Panc1 (cell line): ENCODE data around the gene APPL2. TPM values are rescaled to one million over a fixed set of nuclear protein-coding genes. Genes with fewer than 3 reads are reported as not detected.

Experiments used
- ATAC-seq: fragments of 200-7000 bp; cut with Tn5 transposase; 2 replicates; pipeline ENCODE4 v1.9.1; 2020; ENCODE audit warnings: mild to moderate bottlenecking, moderate library complexity
- BruUV-seq: library from RNA; stranded (reverse); fragments of 400-500 nt; replicated peaks from 2 replicates; lab custom pipeline; 2021; lab: Mats Ljungman, UMichigan
- CTCF ChIA-PET: fragments of 300-600 bp; sonication (Branson Sonifier 250); formaldehyde crosslinking; loops from one replicate; lab custom pipeline; 2022; ENCODE audit warnings: antibody characterized with exemption; lab: Charles Lee
- POLR2A ChIA-PET: fragments of 300-600 bp; sonication (Branson Sonifier 250); formaldehyde crosslinking; loops from one replicate; lab custom pipeline; 2022; ENCODE audit warnings: antibody characterized with exemption; lab: Charles Lee
- DNase-seq: peaks from one replicate; pipeline ENCODE4 v3.0.0-alpha.2; 2010; ENCODE audit warnings: low read depth, low spot score
- H3K27ac ChIP-seq: 2 replicates; pipeline ENCODE4 v1.5.1; 2011; ENCODE audit warnings: mild to moderate bottlenecking, low read length, inconsistent platforms
- H3K27me3 ChIP-seq: fragments of 200-500 bp; sonication (Bioruptor generic); 2 replicates; pipeline ENCODE4 v1.6.0; 2014; ENCODE audit warnings: low read length, inconsistent platforms; ENCODE audit not compliant: control insufficient read depth, insufficient read depth
- H3K36me3 ChIP-seq: fragments of 200-500 bp; sonication (Bioruptor generic); 2 replicates; pipeline ENCODE4 v1.5.1; 2014; ENCODE audit warnings: inconsistent platforms, mild to moderate bottlenecking, low read length, moderate library complexity; ENCODE audit not compliant: control insufficient read depth, insufficient read depth
- H3K4me1 ChIP-seq: 2 replicates; pipeline ENCODE4 v1.5.1; 2011; ENCODE audit warnings: inconsistent platforms, mild to moderate bottlenecking, low read length, moderate library complexity; ENCODE audit not compliant: control insufficient read depth, insufficient read depth
- H3K4me3 ChIP-seq, 2 experiments: 2 replicates each; pipeline ENCODE4 v1.5.1; 2011 to 2012; ENCODE audit warnings: low read depth in 2 of 2, low read length in 2 of 2, mild to moderate bottlenecking in 2 of 2, inconsistent platforms in 1 of 2, moderate library complexity in 1 of 2
- H3K9me3 ChIP-seq: fragments of 200-500 bp; sonication (Bioruptor generic); 2 replicates; pipeline ENCODE4 v1.5.1; 2014; ENCODE audit warnings: low read depth, mild to moderate bottlenecking, inconsistent platforms, low read length, moderate library complexity; ENCODE audit not compliant: control insufficient read depth, insufficient read depth
- CTCF ChIP-seq: fragments of 450-650 bp; IDR thresholded peaks from 2 replicates; pipeline ENCODE4 v1.5.1; 2017; ENCODE audit warnings: mild to moderate bottlenecking
- POLR2AphosphoS5 ChIP-seq: IDR thresholded peaks from 2 replicates; pipeline ENCODE4 v1.6.1; 2012; ENCODE audit warnings: mild to moderate bottlenecking, low read depth, low read length, moderate library complexity
- REST ChIP-seq, 2 experiments: IDR thresholded peaks; 2 replicates each; pipeline ENCODE4 v1.6.1; 2011 to 2012; ENCODE audit warnings: low read depth in 2 of 2, control low read depth in 1 of 2, low read length in 1 of 2, mild to moderate bottlenecking in 1 of 2, moderate library complexity in 1 of 2; ENCODE audit not compliant: insufficient read depth in 1 of 2
- SIN3A ChIP-seq: IDR thresholded peaks from 2 replicates; pipeline ENCODE4 v1.6.1; 2012; ENCODE audit warnings: low read depth, mild to moderate bottlenecking, low read length, moderate library complexity, borderline replicate concordance; ENCODE audit not compliant: insufficient read depth
- TCF7L2 ChIP-seq: IDR thresholded peaks from 2 replicates; pipeline ENCODE4 v1.6.1; 2011; ENCODE audit warnings: mild to moderate bottlenecking, low read depth, low read length, inconsistent platforms
- in situ Hi-C: cut with HindIII; loops from 2 replicates; pipeline ENCODE4 v1.10.0; 2016; ENCODE audit warnings: low sequenced_read_pairs, low pct_unique_long_range_greater_than_20kb
- intact Hi-C: fragments of 100-400 bp; cut with micrococcal nuclease; formaldehyde crosslinking; loops from one replicate; pipeline ENCODE4 v1.10.0; 2022; ENCODE audit not compliant: unreplicated experiment
- total RNA-seq: library from RNA; stranded (reverse); gene quantifications from one replicate; pipeline ENCODE4 v1.2.1, GENCODE V29; 2021; ENCODE audit not compliant: unreplicated experiment

APPL2 gene
- total RNA-seq, 1 experiment from 2014 or later, result 21.2 TPM

- ChIA-PET POLR2A (no interaction called here), CTCF (no interaction called here)
- DNase-seq (no peak), ATAC-seq (no peak)
- H3K4me3 ChIP-seq, result no peak overlapping the region
- TF ChIP-seq SIN3A, result no peak
- no peak for TF ChIP-seq TCF7L2
- TF ChIP-seq CTCF, result no peak
- in situ Hi-C loops (no loop called here), intact Hi-C loops (no loop called here)
- H3K9me3 ChIP-seq, result no peaks in the 10 kb centered on the region
- H3K36me3 ChIP-seq, result no peaks in the 10 kb centered on the region; the same call in 1 of the 2 replicates
- H3K27ac ChIP-seq, result no peak overlapping the region
- BruUV-seq, result no TSS peak
- no peaks in the 10 kb centered on the region for H3K4me1 ChIP-seq
- H3K27me3 ChIP-seq, result no peaks in the 10 kb centered on the region
These were observed 14.2 kb downstream of the APPL2 start for GRCh38 chr12:105221583-105222283.

- Histone ChIP-seq H3K9me3 (no peaks in the 10 kb centered on the region), H3K4me3 (no peak overlapping the region), H3K4me1 (no peaks in the 10 kb centered on the region), H3K27ac (no peak overlapping the region), H3K27me3 (no peaks in the 10 kb centered on the region), H3K36me3 (no peaks in the 10 kb centered on the region; the same call in 1 of the 2 replicates)
- intact Hi-C loops, result no loop called here
- no peak for ATAC-seq
- ChIA-PET POLR2A (no interaction called here), CTCF (no interaction called here)
- no peak for TF ChIP-seq SIN3A
- TF ChIP-seq TCF7L2, result no peak
- TF ChIP-seq POLR2AphosphoS5, result no peak
- no peak for TF ChIP-seq CTCF
- no peak for TF ChIP-seq REST (IDR thresholded peaks at IDR 0.05; ENCODE audit: insufficient read depth in 1 of 2, low read depth in 2 of 2, low read length in 1 of 2)
- no TSS peak for BruUV-seq
- no peak for DNase-seq
- in situ Hi-C loops, result no loop called here
These were observed 15.1 kb downstream of the APPL2 start for GRCh38 chr12:105220929-105221290.
